Measurements from ENCODE around the gene KIAA1755.

The KIAA1755 gene

GRCh38 chr20:38275815-38276550 lies 15.4 kb upstream of the KIAA1755 start:
- peak overlapping the region; percentile 85 for H3K27ac ChIP-seq

GRCh38 chr20:38272961-38273360 lies 12.4 kb upstream of the KIAA1755 start:
- no peak for TF ChIP-seq CTCF (conservative IDR thresholded peaks at IDR 0.05; ENCODE audit: low read depth)
- CTCF ChIA-PET, result interaction anchor here (1.3 kb wide), 1 partner anchor 30 kb away, joined by 3 read pairs; no protein-coding TSS in a partner anchor
- H3K27ac ChIP-seq, result peak overlapping the region; percentile 80
- no peak for DNase-seq (ENCODE audit: low spot score)
- POLR2A ChIA-PET (ENCODE audit: low non-redundant PET), result no interaction called here

More at GRCh38 chr20:38275815-38276550, 15.4 kb upstream of the KIAA1755 start:
- ChIA-PET POLR2A (ENCODE audit: low non-redundant PET) (no interaction called here), CTCF (interaction anchor here (0.6 to 0.7 kb wide), 3 partner anchors 11 to 425 kb away, joined by 3 to 4 read pairs (median 3); no protein-coding TSS in a partner anchor)
- peak; percentile 52 for DNase-seq (ENCODE audit: low spot score)
- no peak for TF ChIP-seq CTCF (conservative IDR thresholded peaks at IDR 0.05; ENCODE audit: low read depth)

- DNase-seq (ENCODE audit: low spot score), result peak; percentile 50
- ChIA-PET CTCF (interaction anchor here (1.3 kb wide), 1 partner anchor 30 kb away, joined by 3 read pairs; no protein-coding TSS in a partner anchor), POLR2A (ENCODE audit: low non-redundant PET) (no interaction called here)
- H3K27ac ChIP-seq, result peak overlapping the region; percentile 80
- TF ChIP-seq CTCF (conservative IDR thresholded peaks at IDR 0.05; ENCODE audit: low read depth), result no peak
Observed at GRCh38 chr20:38272398-38272797, 11.9 kb upstream of the KIAA1755 start.

GRCh38 chr20:38271608-38272120 lies 11.1 kb upstream of the KIAA1755 start:
- ChIA-PET POLR2A (ENCODE audit: low non-redundant PET) (no interaction called here), CTCF (interaction anchor here (0.5 to 0.7 kb wide), 2 partner anchors 45 to 548 kb away, joined by 3 read pairs; no protein-coding TSS in a partner anchor)
- H3K27ac ChIP-seq, result peak overlapping the region; percentile 80
- TF ChIP-seq CTCF (conservative IDR thresholded peaks at IDR 0.05; ENCODE audit: low read depth), result no peak
- no peak for DNase-seq (ENCODE audit: low spot score)

- peak; percentile 97 for DNase-seq (ENCODE audit: low spot score)
- H3K27ac ChIP-seq, result peak overlapping the region; percentile 80
- ChIA-PET POLR2A (ENCODE audit: low non-redundant PET) (no interaction called here), CTCF (interaction anchor here (0.5 to 0.7 kb wide), 2 partner anchors 44 to 547 kb away, joined by 3 read pairs; no protein-coding TSS in a partner anchor)
- no peak for TF ChIP-seq CTCF (conservative IDR thresholded peaks at IDR 0.05; ENCODE audit: low read depth)
Observed at GRCh38 chr20:38270869-38271605, 10.5 kb upstream of the KIAA1755 start.

- no peak for DNase-seq (ENCODE audit: low spot score)
- CTCF ChIA-PET, result interaction anchor here (1.2 kb wide), 1 partner anchor 48 kb away, joined by 3 read pairs; no protein-coding TSS in a partner anchor
- no peak for TF ChIP-seq CTCF (conservative IDR thresholded peaks at IDR 0.05; ENCODE audit: low read depth)
- no peak overlapping the region for H3K27ac ChIP-seq
- POLR2A ChIA-PET (ENCODE audit: low non-redundant PET), result no interaction called here
Observed at GRCh38 chr20:38269715-38270114, 9.2 kb upstream of the KIAA1755 start.

All from RWPE1 (cell line).